GM18507 (cell line): Measurements from ENCODE around the gene OTUB2.

Experiments used
- DNase-seq: peaks from one replicate; pipeline ENCODE4 v3.0.0; 2011; ENCODE audit warnings: low read depth; ENCODE audit not compliant: insufficient read length; ENCODE audit errors: extremely low spot score
- FAIRE-seq: peaks from 2 replicates; lab custom pipeline; 2011; peaks lifted over from hg19 to GRCh38; lab: Jason Lieb, UNC

OTUB2 gene

GRCh38 chr14:94026173-94026888 is at the start of gene OTUB2:
OTUB2 (plus strand) TSS chr14:94026340; CDS start chr14:94026538, 198 bp downstream.
- DNase-seq (peak; percentile 99), FAIRE-seq (peak; percentile 99)

GRCh38 chr14:93976477-93977057 is 49.6 kb upstream of the OTUB2 start, which contains the start of gene ASB2:
ASB2 (minus strand) TSS chr14:93976570; CDS start chr14:93964539, 12,031 bp downstream.
- DNase-seq: no peak
- no peak for FAIRE-seq

GRCh38 chr14:93977171-93977570 is 49.0 kb upstream of the OTUB2 start:
- DNase-seq (no peak), FAIRE-seq (no peak)

GRCh38 chr14:93977790-93978581 is 48.2 kb upstream of the OTUB2 start:
- DNase-seq (peak; percentile 71), FAIRE-seq (peak; percentile 99)

- FAIRE-seq (no peak), DNase-seq (no peak)
Observed at GRCh38 chr14:93978735-93979134, 47.4 kb upstream of the OTUB2 start.

GRCh38 chr14:93980456-93981201 is 45.5 kb upstream of the OTUB2 start:
- FAIRE-seq (peak; percentile 9), DNase-seq (no peak)

- FAIRE-seq (no peak), DNase-seq (no peak)
Observed at GRCh38 chr14:93981316-93982229, 44.6 kb upstream of the OTUB2 start.

GRCh38 chr14:93982230-93983007 is 43.7 kb upstream of the OTUB2 start:
- no peak for FAIRE-seq
- DNase-seq: no peak

- no peak for FAIRE-seq
- no peak for DNase-seq
Observed at GRCh38 chr14:93984070-93984469, 42.1 kb upstream of the OTUB2 start.

- no peak for DNase-seq
- peak; percentile 31 for FAIRE-seq
Observed at GRCh38 chr14:93984987-93985410, 41.1 kb upstream of the OTUB2 start.

- DNase-seq: no peak
Observed at GRCh38 chr14:93986955-93987354, 39.2 kb upstream of the OTUB2 start.

GRCh38 chr14:93987376-93987775 is 38.8 kb upstream of the OTUB2 start:
- FAIRE-seq (no peak), DNase-seq (no peak)

More at GRCh38 chr14:93986955-93987354, 39.2 kb upstream of the OTUB2 start:
- FAIRE-seq: no peak

- FAIRE-seq (no peak), DNase-seq (no peak)
Observed at GRCh38 chr14:93987815-93988476, 38.2 kb upstream of the OTUB2 start.

GRCh38 chr14:93989939-93990338 is 36.2 kb upstream of the OTUB2 start:
- peak; percentile 88 for FAIRE-seq
- DNase-seq: no peak

GRCh38 chr14:93991212-93991611 is 34.9 kb upstream of the OTUB2 start:
- FAIRE-seq: no peak
- DNase-seq: no peak

GRCh38 chr14:93991649-93992048 is 34.5 kb upstream of the OTUB2 start:
- DNase-seq (no peak), FAIRE-seq (no peak)

GRCh38 chr14:93993382-93993781 is 32.8 kb upstream of the OTUB2 start:
- no peak for FAIRE-seq

More at GRCh38 chr14:93993382-93993781, 32.8 kb upstream of the OTUB2 start:
- DNase-seq: no peak
